ENCODE data around the gene RASAL2.
A peak's percentile ranks its signal among the peaks of the same experiment; 100 is the strongest.
"Not testable (repeated sequence)": the region's sequence is repeated elsewhere in the genome, so short reads cannot be mapped to it uniquely, and the experiment has no call there.

The RASAL2 gene

GRCh38 chr1:178241057-178241456 is 147.2 kb downstream of the RASAL2 start:
- no peak for DNase-seq

- no peak for DNase-seq
These were observed 147.9 kb downstream of the RASAL2 start for GRCh38 chr1:178241837-178242236.

- no peak for DNase-seq
These were observed 149.2 kb downstream of the RASAL2 start for GRCh38 chr1:178243119-178243518.

DNA sequence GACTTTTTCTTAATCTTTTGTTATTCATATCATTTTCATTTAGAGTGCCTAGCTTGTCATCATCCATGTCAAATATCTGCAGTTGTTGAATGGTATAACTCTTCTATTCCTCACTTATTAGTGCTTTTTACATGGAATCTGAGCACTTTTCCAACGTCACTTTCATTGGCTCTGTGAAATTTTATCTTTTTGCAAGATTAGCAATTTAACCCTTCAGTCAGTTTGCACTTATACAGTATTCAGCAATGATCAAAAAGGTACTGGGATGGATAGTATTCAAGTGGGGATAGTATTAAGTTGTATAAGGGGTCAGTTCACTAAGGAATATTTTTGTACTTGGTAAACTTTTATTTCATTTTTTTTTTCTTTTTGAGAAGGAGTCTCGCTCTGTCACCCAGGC is 150.0 kb downstream of the RASAL2 start:
- DNase-seq = no peak

- not testable (repeated sequence) for DNase-seq
These were observed 154.4 kb downstream of the RASAL2 start for GRCh38 chr1:178248284-178248683.

DNA sequence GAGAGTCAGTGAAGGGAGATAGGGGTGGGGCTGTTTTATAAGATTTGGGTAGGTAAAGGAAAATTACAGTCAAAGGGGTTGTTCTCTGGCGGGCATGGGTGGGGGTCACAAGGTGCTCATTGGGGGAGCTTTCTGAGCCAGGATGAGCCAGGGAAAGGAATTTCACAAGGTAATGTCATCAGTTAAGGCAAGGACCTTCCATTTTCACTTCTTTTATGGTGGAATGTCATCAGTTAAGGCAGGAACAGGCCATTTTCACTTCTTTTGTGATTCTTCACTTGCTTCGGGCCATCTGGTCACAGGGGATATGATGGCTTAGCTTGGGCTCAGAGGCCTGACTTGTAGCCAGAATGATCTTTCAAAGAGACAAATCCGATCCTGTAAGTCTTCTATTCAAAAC is 159.7 kb downstream of the RASAL2 start:
- not testable (repeated sequence) for DNase-seq

DNA sequence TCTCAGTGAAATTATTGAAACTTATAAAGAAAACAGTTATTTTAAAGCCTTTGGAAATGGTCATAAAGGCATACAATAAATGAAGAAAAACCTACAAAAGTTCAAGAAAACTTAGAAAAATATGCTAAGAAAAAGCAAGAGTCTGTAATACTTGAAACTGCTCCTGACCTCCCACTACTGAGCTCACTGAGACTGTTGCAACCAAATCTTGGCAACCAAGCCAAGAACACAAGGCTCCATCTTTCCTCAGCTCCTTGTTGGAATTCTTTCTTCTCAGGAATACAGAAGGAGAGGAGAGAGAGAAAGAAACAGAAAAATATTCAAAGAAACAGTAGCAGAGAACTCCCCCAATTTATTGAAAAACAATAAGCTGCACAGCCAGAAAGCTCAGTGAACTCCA is 160.5 kb downstream of the RASAL2 start:
- no peak for DNase-seq

DNA sequence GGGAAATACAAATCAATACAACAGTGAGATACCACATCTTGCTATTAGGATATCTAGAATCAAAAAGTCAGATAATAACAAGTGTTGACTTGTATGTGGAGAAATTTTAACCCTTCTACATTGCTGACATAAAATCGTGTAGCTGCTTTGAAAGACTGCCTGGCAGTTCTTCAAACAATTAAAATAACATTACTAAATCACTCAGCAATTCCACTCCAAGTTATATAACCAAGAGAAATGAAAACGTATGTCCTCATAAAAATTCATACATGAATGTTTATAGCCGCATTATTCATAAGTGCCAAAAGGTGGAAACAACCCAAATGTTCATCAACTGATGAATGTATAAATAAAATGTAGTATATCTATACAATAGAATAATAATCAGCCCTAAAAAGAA is 164.6 kb downstream of the RASAL2 start:
- DNase-seq = no peak

DNA sequence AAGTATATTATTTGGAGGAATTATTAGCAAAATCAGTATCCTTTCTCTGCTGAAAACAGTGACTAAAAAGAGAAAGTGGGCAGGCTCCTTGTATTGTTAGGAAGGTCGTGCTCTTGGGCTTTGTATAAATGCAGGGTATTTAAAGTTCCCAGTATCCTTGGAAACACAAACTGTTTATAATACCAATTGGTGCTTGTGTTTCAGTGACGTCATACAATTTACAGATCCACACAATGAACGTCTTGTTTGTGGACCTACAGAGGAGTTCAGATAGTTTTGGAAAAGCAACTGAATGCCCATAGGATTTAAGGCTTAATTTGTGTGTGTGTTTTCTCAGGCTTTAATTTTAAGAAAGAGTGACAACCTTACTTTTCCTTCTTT is 168.2 kb downstream of the RASAL2 start:
- DNase-seq = peak in 2 of 3 experiments; percentile 2 to 39

DNA sequence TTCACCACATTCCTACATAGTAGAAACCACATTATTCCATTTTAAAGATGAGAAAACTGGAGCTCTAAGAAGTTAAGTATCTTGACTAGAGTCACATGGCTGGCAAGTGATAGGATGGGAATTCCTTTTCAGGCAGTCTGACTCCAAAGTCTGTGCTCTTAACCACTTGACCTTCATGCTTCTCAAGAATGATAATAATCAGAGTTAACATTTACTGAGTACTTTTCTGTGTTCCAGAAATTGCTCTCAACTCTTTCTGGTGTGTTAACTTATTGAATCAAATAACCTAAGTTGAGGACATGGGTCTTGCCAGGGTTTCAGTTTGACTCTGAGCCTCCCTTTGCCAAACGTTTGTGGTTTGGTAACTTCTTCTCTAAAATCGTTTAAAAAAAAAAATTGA is 169.4 kb downstream of the RASAL2 start:
- DNase-seq = no peak

GRCh38 chr1:178266113-178266512 is 172.2 kb downstream of the RASAL2 start:
- no peak for DNase-seq

GRCh38 chr1:178266619-178267066 is 172.7 kb downstream of the RASAL2 start:
- DNase-seq = no peak

GRCh38 chr1:178267646-178268094 is 173.8 kb downstream of the RASAL2 start:
- DNase-seq = no peak

DNA sequence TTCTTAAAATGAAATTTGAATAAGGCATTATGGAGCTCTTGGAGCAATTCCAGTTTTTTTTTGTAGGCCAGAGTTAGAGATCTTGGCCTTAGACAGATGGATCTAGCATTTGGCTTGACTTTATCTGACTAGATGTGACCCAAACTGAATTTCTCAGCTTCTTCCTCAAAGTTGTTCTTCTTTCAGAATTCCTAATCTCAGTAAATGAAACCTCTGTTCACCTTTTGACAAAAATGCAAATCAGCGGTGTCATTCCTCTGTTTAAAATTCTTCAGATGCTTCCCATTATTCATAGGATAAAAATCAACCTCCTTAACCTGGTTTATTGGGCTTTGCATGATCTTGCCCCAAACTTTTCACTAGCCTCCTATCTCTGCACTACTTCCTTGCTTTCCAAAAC is 177.6 kb downstream of the RASAL2 start:
- no peak for DNase-seq

DNA sequence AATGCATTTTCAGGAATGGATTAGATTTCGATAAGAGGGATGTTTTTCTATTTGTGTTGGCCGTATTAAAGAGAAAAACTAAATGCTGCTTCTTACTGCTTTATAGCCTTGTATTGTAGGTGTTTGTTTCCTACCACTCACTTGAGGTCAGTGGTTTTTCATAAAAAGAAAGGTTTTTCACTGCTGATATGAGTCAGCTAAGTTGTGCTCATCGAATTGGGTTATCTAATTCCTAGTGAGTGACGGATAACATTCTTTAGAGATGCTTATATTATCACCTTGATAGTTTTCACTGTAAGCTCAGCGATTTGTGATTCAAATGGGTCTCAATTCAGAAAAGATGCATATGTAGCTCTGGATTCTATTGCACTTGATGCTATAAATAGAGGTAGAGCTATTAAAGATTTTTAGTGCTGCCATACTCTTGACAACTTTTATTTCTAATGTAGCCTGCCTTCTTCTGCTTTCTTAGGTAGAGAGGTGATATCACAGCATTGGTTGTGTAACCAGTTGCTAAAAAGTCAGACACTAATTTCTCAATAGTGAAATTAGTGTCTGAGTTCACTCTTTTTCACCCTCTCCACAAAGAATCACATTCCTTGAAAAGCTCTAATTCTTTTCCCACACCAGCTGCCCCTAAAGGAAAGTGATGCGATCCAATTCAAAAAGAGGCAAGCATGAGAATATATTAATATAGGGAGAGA is 180.0 kb downstream of the RASAL2 start:
- no peak for DNase-seq

- no peak for DNase-seq
These were observed 181.1 kb downstream of the RASAL2 start for GRCh38 chr1:178275049-178275448.

DNA sequence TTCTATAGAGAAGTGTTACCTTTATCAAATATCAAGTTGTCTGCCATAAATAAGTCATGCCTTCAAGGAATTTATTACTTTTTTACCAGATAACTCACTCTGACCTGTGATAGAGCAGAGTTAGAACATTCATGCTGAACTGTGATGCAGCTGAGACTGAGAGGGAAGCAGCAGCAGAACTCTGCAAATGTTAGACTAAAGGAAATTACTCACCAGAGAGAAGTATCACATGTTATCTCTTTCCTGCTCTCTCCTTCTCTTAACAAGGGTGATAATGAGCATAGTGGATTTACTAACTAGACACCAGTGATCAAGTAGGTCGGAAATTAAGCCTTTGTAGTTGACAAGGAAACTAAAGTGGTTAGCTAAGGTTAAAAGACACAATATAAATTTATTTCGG is 181.6 kb downstream of the RASAL2 start:
- DNase-seq = no peak

- DNase-seq = no peak
These were observed 184.1 kb downstream of the RASAL2 start for GRCh38 chr1:178277793-178278530.

DNA sequence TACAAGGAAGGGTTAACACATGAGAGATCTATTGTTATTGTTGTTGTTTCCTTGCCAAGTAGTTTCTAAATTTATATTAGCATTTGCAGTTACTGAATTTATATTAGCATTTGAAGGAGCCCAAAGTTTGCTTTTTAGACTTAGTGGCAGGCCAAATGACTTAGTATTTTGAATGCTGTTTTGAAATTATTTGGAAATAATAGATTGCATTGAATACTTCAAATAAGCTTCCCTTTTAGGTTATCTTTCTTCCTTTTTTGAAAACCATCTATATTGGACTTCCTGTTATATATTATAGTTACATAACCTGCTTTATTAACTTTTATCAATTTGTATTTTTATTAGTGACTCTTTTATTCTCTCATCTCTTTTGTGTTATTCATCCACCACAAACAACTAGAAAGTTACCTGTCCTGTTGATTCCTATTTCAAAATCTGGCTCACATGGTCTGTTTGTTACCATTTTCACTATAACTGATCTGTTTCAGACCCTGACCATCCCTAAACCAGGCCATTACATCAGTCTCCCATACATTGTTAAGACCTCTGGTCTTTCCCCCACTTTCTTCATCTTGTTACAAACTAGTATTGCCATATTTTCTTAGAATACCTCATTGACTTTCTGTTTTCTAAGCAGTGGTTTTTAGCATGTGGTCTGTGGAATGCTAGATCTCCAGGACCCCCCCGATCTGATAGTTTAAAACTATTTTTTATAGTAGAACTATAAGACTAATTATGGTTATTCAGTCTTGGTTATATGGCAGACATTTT is 185.2 kb downstream of the RASAL2 start:
- DNase-seq = no peak

GRCh38 chr1:178282949-178283367 is 189.1 kb downstream of the RASAL2 start:
- DNase-seq = peak in 1 of 3 experiments; percentile 45

DNA sequence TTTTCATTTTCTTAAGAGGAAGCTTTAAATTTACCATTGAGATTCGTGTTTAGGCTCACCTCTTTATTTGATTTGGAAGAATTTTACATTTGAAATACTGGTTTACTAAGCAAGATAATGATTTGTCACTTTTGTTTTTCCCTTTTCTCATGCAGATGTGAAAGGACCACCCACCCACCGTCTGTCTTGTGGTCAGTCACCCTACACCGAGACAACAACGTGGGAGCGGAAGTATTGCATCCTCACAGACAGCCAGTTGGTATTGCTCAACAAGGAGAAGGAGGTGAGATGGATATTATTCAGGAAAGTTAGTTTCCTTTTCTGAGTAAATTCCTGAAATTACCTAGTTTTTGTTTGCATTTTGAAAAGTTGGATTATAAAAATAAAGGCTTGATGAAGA is 189.5 kb downstream of the RASAL2 start:
- DNase-seq = no peak

DNA sequence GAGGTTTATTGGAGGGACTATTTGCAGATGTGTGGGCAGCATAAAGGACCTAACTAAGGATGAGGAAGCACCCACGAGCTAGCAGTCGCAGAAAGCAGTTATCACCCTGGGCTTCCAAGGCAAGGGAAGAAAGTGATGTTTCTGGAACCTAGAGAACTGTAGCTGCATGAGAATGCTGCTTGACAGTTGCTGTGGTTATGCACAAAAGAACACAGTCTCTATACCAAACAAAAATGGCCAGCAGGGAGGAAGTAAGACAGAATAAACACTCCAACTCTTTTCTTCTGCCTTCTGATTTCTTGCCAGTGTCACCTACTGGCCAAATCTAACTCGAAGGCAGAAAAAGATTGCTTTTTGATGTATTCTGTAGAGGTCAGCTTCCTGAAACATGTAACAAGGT is 190.2 kb downstream of the RASAL2 start:
- no peak for DNase-seq

DNA sequence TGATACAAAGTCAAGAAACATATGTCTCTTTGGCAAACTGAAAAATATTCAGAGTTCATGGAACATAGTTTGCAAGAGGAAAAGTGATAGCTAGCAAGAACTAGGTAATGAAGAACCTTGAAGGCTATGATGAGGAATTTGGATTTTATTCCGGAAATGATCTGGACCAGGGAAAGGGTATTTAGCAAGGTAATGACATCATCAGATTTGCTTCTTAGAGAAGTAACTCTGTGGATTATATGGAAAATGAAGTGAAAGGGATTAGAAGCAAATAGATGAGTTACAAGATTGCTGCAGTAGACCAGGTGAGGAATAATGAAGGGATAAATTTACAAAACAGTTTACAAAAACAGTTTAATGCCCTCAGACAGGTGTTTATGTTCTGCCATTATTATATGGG is 197.3 kb downstream of the RASAL2 start:
- DNase-seq = no peak

DNA sequence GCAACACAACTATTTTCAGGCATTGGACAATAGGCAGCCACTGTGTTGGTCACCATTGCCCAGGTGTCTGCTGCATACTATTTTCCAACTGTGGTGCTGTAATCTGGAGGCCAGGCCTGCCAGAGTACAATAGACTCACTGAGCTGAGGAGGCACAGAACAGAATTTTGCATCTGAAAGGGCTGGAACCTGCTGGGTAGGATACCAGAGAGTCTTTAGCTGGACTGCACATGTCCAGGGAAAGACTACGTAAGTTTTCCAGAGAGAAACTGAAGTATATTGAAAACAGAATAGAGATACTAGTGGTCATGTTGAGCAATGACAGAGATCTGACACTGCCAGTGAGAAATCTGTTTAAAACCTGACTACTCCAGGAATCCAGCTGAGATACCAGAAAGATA is 200.8 kb downstream of the RASAL2 start:
- no peak for DNase-seq

Data from NCI-H1417 (cell line).